Measurements from ENCODE around the gene SLC39A12.

Gene SLC39A12

DNA sequence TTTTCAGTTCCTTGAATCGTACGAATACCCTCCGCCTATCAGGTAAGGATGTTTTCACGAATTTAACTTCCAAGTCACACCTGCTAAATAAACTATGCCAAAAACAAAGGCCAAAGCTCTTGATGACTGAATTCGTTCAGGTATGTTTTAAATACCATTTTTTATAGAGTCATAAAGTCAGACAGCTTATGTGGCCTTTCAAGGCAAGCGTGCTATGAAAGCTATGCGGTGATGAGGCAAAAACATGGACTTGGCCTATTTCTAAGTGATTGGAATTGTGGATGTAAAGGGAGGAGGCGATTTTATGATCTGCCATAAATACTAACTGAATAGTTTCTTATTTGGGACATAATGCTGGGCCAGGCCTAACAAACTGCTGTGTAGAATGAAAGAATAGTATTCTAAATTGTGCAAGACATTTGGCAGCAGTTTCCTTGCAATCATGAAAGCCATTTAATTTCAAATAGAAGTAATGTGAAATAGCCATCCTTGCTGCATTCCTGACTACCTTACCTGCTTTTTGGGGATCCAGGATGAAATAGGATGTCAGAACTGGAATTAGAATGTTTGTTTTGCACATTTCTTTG is 14.0 kb downstream of the SLC39A12 start:
- no peak for DNase-seq

DNA sequence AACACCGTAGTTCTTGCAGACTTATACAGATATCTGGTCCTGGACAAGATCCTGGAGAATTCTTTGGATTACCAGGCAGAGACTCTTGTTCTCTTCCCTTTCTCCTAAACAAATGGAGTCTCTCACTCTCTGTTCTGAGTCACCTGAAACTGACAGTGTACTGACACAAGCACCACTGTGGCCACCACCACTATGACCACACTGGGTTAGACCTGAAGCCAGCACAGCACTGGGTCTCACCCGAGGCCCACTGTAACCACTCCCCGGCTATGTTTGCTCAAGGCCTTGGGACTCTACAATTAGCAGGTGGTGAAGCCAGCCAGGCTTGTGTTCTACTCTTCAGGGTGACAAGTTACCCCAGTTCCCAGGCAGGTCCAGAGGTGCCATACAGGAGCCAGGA is 22.8 kb downstream of the SLC39A12 start:
- no peak for DNase-seq

DNA sequence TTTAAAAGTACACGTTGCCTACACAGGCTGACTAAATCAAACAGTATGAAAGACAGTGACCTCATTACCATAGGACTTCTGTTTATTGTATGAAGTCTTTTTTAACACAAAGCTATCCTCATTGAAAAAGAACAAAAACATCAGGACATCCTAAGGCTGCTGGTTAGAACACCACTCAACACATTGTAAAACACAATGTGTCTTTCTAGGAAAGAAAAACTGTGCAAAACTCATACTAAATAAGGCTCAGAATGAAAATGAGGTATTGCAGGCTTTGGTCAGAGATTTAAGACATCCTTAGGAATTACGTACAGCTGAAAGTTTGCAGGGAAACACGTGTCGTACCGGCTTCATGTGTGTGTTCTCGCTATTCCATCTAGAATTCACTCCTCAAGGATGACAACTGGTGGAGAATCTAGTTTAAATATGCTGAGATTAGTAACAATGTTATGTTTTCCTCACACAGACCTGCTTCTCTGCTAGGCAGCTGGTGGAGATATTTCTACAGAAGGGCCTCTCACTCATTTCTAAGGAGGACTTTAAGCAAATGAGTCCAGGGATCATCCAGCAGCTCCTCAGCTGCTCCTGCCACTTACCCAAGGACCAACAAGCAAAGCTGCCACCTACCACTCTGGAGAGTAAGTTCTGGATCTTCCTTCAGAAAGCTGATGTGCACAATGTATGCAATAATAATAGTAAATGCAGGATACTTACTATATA is 29.3 kb downstream of the SLC39A12 start:
- no peak for DNase-seq

DNA sequence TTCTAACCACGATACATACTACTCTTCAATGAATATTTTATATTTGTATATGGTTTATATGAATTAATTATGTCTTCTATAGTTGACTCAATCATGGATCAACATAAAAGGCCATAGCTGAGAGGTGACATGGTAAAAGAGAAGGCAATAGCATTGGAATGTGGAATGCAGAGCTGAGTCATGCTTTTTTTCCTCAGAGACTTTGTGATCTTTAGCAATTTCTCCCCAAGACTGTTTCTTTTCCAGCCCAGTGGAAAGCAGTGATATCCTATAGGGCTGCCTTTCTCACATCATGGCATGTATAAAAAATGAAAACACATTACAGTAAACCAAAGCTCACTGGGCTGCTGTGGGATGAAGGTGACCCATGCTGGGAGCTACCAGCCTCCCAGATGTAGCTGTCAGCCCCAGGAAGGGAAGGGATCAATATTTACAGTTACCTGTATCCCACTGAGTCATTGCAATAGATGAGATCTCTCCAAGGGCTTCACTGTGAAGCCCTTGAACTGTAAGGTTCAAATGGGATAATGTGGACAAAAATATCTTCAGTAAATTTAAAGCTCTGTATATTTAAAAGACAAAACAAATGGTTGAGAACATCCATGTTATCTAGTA is 30.2 kb downstream of the SLC39A12 start:
- DNase-seq, result no peak

DNA sequence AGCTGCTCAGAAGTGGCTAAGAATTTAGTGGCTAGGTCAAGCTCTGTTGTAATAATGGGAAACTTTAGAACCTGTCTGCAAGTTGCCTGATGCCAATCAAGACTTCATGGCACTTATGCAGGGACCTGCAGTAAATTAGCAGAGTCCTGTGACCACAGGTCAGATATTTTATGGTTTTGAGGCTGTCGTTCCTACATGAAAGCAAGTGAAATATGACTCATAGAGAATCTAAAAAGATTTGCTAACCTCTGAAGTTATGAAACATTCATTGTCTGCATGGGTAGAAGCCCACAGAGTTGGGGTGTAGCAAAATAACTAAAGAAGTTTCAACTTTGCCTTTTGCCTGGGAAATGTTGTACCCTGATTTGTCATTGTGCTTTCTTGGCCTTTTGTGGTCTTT is 32.3 kb downstream of the SLC39A12 start:
- no peak for DNase-seq

DNA sequence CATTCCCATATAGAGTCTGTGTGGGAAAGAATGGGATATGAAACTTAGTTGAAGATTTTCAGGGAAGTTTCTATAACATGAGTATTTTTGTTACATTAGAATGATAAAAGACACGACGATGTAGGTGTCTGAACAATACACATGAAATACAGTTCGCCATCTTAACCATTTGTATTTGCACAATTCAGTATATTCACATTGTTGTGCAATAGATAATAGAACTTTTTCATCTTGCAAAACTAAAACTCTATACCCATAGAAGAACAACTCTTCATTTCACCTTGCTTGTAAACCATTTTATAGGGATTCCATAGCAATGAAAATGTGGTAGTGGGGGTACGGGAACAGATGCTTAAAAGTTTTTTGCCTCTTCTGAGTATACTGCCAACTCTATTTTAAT is 32.8 kb downstream of the SLC39A12 start:
- DNase-seq, result no peak

DNA sequence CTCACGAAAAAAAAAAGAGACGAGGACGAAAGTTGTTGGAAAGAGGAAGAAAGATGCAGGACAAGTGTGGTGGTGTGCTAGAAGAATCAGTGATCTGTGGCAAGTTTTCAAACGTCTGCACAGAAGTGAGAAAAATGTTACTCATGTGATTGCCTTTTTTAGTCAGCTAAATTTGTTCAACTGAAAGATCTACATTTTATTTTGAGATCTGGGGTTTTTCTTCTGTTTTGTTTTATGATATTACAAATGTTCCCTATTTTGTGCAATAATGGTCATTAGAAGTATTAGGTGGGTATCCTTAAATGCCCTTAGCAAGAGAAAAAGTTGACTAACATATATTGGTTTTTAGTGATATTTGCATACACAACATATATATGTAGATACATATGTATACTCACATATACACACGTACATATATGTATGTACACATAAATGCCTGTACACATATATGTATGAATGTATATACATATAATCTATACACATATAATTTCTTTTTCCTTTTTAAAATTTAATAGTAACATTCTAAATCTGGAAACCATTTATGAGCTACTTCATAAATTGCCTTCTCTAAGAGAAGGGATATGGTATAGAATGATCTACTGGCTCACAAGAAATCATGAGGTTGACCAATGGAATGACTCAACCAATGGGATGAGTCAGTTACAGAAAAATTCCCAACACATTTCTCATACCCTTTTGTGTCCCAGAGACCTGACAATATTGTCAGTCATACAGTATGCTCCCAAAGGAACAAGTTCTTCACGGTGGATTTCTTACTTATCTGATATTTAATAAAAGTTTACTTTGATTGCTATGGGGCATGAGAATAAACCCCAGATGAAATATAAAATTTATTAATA is 38.4 kb downstream of the SLC39A12 start:
- DNase-seq, result no peak

DNA sequence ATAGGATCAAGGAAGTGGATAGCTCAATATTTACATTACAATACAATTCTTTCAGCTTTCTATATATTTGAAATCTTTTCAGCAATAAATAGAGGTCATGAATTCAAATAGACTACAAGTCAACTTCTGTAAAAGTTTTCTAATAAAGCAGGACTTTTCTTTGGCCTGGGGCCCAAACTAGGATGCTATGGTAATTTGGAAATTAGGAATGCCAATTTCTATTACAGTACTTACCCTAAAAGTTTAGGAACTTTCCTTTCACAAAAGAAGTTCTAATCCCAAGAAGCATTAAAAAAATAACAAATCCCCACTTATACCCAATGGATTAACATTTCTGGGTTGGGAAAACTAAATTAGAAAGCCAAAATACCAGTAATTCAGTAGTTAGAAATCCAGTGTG is 40.5 kb downstream of the SLC39A12 start:
- DNase-seq, result no peak

DNA sequence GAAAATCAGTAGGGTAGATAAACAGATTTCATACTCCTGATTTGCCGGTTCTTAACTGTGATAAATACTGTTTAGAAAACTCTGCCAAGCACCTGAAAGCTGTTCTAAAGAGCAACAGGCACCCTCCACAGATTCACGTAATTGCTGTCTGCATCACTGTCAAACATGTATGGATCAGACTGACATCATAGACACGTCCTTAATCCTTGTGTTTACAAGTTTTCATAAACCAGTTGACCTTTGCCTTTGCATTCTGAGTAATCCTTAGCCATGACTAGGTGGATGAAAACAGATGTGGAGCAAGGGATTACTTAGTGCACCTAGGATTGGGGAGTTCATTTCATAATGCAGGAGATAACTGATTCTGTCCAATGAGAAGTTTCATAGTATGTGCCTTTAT is 41.6 kb downstream of the SLC39A12 start:
- no peak for DNase-seq

DNA sequence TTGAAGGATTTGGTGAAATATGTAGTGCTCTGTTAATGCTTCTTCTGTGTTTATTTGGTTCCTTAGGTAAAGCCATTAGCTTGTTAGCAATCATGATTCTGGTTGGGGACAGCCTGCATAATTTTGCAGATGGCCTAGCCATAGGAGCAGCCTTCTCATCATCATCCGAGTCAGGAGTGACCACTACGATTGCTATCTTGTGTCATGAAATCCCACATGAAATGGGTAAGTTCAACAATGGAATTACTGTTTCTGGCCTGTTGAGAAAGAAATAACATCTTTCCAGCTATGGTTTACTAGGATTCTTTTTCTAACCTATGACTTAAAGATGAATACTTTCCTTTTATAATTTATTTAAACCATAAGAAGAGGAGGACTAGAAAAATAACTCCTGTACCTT is 48.9 kb downstream of the SLC39A12 start:
- no peak for DNase-seq

DNA sequence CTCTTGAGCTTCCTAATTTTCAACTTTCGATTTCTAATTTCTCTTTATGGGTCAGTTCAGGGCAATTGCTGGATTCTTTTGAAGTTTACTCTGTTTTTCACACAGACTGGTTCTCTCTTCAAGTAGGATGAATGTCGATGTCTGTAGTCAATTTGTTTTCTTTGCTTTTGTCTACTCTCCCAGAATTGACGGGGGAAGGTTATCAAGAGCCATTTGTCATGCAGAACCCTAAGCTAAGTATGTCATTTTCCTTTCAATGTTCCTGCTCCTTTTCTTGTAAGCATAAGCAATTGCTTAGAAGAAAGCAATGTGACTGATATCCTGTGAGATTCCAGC is 53.7 kb downstream of the SLC39A12 start:
- no peak for DNase-seq

DNA sequence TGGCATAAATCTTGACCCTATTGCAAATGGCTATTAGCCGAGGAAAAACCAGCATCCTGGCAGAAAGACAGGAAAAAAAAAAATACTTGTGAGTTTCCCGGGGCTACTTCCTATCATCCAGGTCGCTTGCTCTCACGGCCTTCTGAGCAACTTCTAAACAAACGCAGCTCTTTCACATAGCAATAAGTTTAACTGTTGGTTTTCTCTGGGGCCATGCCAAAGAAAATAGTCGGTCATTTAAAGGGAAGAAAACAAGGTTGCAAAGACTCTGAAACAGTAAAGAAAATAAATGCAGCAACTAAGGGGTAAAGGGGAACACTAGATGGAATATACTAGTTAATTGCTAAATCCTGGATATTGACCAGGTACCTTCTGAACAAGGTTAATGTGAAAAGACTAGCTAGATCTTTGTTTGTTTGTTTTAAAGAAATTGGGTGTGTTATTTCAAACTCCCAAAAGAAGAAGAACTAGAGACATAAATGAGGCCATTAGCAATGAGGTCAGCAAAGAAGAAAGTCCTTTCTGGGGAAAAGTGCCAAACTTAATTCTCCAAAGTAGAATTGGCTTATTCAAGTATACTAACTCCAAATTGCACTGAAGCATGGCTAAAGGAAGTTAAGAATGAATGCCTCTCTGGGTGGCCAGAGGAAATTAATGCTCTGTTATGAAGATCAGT is 54.2 kb downstream of the SLC39A12 start:
- DNase-seq, result no peak

DNA sequence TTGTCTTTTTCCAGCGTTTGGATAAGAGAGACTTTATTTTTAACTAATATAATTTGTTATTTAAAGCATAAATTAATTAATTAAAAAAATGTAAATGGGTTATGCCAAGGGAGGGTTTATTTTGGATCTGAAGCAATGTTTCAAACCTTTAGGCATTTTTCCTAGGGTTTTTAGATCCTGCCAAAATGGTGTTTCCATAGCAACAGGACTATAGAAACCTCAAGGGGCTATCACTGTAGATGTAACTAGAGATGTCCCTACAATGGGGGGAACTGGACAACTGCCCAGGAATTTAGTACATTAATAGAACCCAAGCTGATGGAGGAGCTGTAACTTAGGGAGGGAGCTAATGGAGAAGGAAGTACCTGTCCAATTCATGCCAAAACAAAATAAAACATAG is 57.3 kb downstream of the SLC39A12 start:
- DNase-seq, result no peak

DNA sequence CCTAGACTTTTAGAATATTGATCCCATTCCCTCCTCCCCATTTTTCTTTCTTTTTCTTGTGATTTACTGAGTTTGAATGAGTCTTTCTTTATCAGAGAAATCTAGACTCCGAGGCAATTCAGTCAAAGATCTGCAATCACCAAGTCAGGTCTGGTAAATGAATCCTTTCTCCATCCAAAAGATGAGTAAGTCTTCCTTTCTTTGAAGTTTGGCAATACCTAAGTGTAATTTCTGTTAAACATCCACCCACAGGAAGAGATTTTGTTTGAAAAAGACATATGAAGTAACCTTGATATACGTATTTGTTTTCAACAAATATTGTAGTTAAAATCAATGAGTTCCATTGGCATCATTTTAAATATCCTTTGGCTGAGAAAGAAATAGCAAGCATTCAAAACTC is 58.3 kb downstream of the SLC39A12 start:
- no peak for DNase-seq

DNA sequence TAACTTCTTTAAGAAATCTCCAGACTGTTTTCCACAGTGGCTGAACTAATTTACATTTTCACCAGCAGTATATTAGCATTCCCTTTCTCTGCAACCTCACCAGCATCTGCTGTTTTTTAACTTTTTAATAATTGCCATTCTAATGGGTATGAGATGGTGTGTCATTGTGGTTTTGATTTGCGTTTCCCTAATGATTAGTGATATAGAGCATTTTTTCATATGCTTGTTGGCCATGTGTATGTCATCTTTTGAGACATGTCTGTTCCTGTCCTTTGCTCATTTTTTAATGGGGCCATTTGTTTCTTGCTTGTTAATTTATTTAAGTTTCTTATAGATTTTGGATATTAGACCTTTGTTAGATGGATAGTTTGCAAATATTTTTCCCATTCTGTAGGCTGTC is 68.8 kb downstream of the SLC39A12 start:
- DNase-seq, result no peak

DNA sequence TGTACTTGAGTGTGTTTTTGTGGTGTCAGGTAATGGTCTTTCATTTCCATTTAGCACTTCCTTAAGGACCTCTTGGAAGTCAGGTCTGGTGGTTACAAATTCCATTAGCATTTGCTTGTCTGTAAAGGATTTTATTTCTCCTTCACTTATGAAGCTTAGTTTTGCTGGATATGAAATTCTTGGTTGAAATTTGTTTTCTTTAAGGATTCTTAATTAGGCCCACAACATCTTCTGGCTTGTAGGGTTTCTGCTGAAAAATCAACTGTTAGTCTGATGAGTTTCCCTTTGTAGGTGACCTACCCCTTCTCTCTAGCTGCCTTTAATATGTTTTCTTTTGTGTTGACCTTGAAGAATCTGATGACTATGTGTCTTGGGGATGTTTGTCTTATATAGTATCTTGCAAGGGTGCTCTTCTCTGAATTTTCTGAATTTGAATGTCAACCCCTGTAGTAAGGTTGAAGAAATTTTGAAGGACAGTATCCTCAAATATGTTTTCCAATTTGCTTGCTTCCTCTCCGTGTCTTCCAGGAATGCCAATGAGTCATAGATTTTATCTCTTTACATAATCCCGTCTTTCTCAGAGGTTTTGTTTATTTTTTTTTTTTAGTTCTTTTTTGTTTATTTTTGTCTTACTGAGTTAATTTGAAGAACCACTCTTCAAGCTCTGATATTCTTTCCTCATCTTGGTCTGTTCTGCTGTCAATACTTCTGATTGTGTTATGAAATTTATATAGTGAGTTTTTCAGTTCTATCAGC is 70.2 kb downstream of the SLC39A12 start:
- no peak for DNase-seq

DNA sequence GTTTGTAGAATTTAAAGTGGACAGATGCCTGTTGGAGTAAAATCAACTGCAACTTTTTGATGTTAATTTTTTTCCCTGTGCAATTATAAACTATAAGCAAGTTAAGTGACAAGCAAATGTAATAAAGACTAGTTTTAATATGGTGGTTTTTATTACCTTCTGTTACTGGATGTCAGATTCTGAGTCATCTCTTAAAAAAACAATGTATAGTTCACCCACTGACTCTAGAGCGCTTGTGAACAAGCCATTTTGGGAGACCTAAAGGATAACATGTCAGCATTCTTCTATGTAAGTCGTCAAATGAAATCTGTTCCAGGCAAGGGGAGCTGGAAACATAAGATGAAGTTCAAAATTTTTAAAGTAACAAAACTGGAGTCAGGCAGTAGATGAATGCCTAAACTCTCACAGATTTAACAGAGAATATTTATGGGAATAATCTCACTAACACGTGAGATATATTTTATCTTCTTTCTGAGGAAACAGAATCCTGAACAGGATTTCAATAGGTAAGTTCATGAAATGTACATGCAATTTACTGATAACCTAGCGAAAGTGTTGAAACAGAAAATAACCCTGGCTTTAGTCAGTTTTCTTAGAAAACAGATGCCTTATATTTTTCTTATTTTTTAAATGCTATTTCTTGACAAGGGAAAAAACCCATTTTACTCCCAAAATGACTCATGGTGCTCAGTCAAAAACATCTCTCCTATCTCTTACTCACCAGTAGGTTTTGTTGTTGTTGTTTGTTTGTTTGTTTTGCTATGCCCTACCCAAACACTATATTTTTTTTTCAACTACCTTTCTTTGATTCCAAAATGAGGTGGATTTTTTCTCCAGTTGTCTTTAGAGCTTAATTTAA is 91.7 kb downstream of the SLC39A12 start:
- DNase-seq, result no peak

DNA sequence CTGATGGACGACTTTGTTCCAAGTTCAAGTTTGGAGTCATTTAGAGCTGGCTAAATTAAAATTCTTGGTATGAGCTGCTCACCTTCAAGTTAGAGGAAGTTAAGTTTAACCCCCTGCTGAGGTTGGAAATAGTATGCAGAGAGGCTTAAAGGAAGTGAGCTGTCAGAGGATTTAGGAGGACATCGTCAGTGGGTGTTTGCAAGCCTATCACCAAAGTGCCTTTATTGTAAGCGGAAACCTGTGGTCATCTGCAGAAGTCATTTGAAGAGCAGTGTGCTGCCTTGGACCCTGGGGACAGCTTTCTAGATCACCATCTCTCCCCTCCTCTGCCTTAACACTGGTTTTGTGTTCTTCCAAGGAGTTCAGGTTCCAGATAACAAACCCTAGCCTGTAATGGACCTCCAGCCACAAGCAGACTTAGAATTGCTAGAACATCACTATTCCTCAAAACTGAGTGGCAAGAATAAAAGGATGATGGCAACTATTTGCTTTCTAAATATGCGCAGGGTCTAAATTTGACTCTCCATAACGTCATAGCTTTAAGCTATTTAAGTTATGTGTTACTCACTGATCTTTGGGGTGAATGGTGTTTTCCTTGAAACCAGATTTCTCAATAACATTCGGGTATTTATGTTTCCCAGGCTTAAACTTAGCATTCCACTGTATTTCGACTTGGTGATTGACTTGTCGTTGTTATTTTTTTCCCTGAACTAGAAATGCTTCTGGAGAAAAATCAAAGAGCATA is 93.4 kb downstream of the SLC39A12 start:
- DNase-seq, result no peak

DNA sequence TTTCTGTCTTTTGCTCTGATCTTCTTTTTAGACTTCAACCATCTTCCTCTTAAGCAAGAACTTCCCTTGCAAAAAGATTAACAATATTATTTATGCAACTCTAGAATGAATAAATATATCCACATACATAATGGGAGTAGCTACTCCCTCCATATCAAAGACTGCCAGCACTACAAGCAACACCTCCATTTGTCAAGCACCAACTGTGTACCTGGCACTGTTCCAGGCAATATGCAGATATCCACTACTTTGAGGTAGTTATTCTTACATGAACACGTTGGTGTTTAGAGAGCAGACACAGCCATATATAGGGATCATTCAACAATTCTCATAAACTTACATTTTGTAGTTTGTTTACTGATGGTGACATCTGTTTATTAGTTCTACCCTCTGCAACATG is 104.9 kb downstream of the SLC39A12 start:
- DNase-seq, result no peak

DNA sequence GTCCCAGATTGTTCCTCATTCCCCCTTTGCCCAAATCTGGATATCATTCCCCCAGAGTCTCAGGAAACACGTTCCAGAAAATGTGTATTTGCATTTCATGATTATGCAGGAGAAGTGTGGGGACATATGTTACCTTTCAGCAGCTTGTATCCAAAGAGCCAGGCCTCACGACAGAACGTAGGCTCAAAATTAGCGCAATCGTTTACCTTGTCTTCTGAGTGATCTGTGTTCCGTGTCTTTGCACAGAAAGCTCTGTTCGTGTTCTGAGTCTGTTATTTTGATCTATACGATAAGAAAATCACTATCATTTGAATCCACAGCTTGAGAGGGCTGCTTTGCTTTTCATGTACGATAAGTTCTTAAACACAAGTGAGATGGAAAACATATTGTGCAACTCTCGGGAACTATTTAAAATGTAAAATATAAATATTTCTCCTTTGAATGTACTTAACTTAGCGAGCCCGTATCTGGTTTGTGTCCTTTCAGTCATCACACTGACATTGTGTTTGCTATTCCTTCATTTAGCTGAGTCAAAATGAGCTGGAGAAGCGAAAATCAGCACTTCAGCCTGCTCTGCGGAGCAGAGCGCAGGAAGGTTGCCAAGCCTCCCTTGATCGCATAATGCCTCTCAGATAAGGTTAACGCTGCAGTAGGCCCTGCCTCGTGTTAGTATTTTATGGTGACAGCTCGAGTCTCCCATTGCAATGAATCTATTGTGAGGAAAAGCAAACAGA is 108.3 kb downstream of the SLC39A12 start:
- DNase-seq, result no peak

Measured in Kasumi-1 (cell line).